Body of pancreas (tissue), 4 donors: ENCODE results near the gene ATG16L1.

Source experiments
- CTCF ChIP-seq, 7 experiments: fragments of 450-650 bp in 4 of 7; fragments of 200-600 bp in 3 of 7; sonication (generic) in 3 of 7; IDR thresholded peaks; one replicate each; pipeline ENCODE4 v1.5.1; 2016 to 2019; ENCODE audit warnings: antibody characterized with exemption in 7 of 7
- POLR2A ChIP-seq, 3 donors: fragments of 450-650 bp; IDR thresholded peaks; one replicate each; pipeline ENCODE4 v1.6.1; 2016; ENCODE audit warnings: antibody characterized with exemption in 3 of 3, mild to moderate bottlenecking in 2 of 3

GRCh38 chr2:233303252-233303651 lies 51.8 kb downstream of the ATG16L1 start:
- TF ChIP-seq CTCF (IDR thresholded peaks at IDR 0.05) (no peak), POLR2A (IDR thresholded peaks at IDR 0.05) (no peak)
